Calu3 (cell line): ENCODE measurements around the gene GPR183. TPM values are rescaled to one million over a fixed set of nuclear protein-coding genes. Genes with fewer than 3 reads are reported as not detected.
"Not testable (repeated sequence)": the region's sequence is repeated elsewhere in the genome, so short reads cannot be mapped to it uniquely, and the experiment has no call there.

Experiments used
- BruUV-seq: library from RNA; stranded (reverse); fragments of 400-500 nt; replicated peaks from 2 replicates; lab custom pipeline; 2021; lab: Mats Ljungman, UMichigan
- CTCF ChIA-PET: fragments of 300-600 bp; sonication (Branson Sonifier 250); formaldehyde crosslinking; loops from one replicate; lab custom pipeline; 2022; ENCODE audit warnings: antibody characterized with exemption; lab: Charles Lee
- DNase-seq: peaks from one replicate; pipeline ENCODE4 v3.0.0; 2022
- H3K27ac Mint-ChIP-seq: one replicate; pipeline ENCODE4 v1.8.0; 2022; ENCODE audit warnings: mixed read lengths; ENCODE audit not compliant: unreplicated experiment
- H3K27me3 Mint-ChIP-seq: one replicate; pipeline ENCODE4 v1.8.0; 2022; ENCODE audit warnings: mixed read lengths; ENCODE audit not compliant: unreplicated experiment
- H3K36me3 Mint-ChIP-seq: one replicate; pipeline ENCODE4 v1.8.0; 2022; ENCODE audit warnings: mild to moderate bottlenecking, moderate library complexity, mixed read lengths; ENCODE audit not compliant: insufficient read depth, unreplicated experiment
- H3K4me1 Mint-ChIP-seq: one replicate; pipeline ENCODE4 v1.8.0; 2022; ENCODE audit warnings: mild to moderate bottlenecking, low read depth, mixed read lengths; ENCODE audit not compliant: unreplicated experiment
- H3K4me3 Mint-ChIP-seq: one replicate; pipeline ENCODE4 v1.8.0; 2022; ENCODE audit warnings: mild to moderate bottlenecking, low read depth, moderate library complexity, mixed read lengths; ENCODE audit not compliant: unreplicated experiment
- H3K9me3 Mint-ChIP-seq: one replicate; pipeline ENCODE4 v1.8.0; 2022; ENCODE audit warnings: low read depth, mixed read lengths; ENCODE audit not compliant: unreplicated experiment
- intact Hi-C: fragments of 100-400 bp; cut with micrococcal nuclease; formaldehyde crosslinking; loops from one replicate; pipeline ENCODE4 v1.10.0; 2022; ENCODE audit not compliant: unreplicated experiment
- total RNA-seq: library from RNA; stranded (reverse); gene quantifications from 2 replicates; pipeline ENCODE4 v1.2.3, GENCODE V29; 2022
- TF ChIP-seq, protein P1 (sequence below): fragments of 200-600 bp; IDR thresholded peaks from one replicate; pipeline ENCODE4 v1.8.0; 2022; ENCODE audit warnings: antibody characterized with exemption; ENCODE audit not compliant: unreplicated experiment

The GPR183 gene
- total RNA-seq, 1 experiment from 2014 or later, result not detected

DNA sequence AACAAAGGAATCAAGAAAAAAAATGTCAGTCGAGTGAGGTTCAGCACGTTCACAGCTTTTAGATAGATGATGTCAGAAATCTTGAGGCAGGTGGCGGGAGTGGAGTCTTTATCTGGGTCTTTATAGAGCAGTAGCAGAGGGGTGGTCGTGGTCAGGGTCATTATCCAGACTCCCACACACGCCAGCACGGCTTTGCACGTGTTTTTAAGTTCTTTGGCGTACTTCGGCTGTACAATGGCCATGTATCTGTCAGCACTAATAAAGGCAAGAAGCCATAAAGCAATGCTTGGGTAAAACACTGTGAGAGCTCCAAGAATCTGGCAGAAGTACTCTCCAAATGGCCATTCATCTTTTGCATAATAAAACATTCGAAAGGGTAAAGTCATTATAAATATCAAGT is 51.9 kb downstream of the GPR183 start:
- no peaks in the 10 kb centered on the region for H3K4me1 Mint-ChIP-seq
- H3K27ac Mint-ChIP-seq, result no peak overlapping the region
- intact Hi-C loops, result no loop called here
- CTCF ChIA-PET, result no interaction called here
- TF ChIP-seq, protein P1, sequence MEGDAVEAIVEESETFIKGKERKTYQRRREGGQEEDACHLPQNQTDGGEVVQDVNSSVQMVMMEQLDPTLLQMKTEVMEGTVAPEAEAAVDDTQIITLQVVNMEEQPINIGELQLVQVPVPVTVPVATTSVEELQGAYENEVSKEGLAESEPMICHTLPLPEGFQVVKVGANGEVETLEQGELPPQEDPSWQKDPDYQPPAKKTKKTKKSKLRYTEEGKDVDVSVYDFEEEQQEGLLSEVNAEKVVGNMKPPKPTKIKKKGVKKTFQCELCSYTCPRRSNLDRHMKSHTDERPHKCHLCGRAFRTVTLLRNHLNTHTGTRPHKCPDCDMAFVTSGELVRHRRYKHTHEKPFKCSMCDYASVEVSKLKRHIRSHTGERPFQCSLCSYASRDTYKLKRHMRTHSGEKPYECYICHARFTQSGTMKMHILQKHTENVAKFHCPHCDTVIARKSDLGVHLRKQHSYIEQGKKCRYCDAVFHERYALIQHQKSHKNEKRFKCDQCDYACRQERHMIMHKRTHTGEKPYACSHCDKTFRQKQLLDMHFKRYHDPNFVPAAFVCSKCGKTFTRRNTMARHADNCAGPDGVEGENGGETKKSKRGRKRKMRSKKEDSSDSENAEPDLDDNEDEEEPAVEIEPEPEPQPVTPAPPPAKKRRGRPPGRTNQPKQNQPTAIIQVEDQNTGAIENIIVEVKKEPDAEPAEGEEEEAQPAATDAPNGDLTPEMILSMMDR, result no peak
- H3K4me3 Mint-ChIP-seq, result no peak overlapping the region
- no peaks in the 10 kb centered on the region for H3K36me3 Mint-ChIP-seq
- no peaks in the 10 kb centered on the region for H3K27me3 Mint-ChIP-seq
- H3K9me3 Mint-ChIP-seq, result no peaks in the 10 kb centered on the region
- no peak for DNase-seq
- no TSS peak for BruUV-seq

DNA sequence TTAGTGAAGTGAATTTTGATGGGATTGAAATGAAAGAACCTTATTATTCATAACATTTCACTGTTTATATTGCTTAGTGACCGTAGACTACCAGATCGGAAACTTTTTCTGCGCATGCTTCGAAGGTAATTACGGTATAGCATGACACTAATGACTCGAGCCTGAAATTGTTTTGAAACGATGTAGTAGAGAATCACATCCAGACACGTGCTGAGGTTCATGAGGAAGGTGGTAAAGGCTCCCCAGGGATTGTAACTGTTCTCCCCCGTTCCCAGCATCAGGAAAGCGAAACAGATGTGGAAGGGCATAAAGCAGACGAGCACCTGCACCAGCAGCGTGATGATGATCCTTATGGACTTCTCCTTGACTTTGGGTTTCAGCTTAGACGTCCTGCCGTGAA is 52.4 kb downstream of the GPR183 start:
- no TSS peak for BruUV-seq
- TF ChIP-seq, protein P1, result no peak
- Mint-ChIP-seq H3K27me3 (no peaks in the 10 kb centered on the region), H3K27ac (no peak overlapping the region), H3K4me1 (no peaks in the 10 kb centered on the region), H3K36me3 (no peaks in the 10 kb centered on the region), H3K4me3 (no peak overlapping the region), H3K9me3 (no peaks in the 10 kb centered on the region)
- intact Hi-C loops, result no loop called here
- no peak for DNase-seq
- CTCF ChIA-PET, result no interaction called here

DNA sequence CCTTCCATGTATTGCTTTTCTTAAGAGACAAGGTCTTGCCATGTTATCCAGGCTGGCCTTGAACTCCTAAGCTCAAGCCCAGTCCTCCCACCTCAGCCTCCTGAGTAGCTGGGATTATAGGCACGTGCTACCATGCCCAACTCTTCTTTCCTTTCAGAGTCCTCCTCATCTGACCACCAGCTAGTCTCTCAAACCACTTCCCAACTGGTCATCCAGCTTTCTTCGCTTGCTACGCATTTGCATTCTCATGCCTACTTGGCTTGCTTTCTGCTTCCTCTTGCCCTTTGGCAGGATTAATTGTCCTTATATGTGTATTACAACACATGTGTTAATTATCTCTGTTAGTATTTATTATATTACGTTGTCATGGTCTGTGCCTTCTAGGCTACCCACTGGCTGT is 55.3 kb downstream of the GPR183 start:
- H3K9me3 Mint-ChIP-seq, result no peaks in the 10 kb centered on the region
- no peaks in the 10 kb centered on the region for H3K36me3 Mint-ChIP-seq
- no peaks in the 10 kb centered on the region for H3K27me3 Mint-ChIP-seq
- TF ChIP-seq, protein P1, result no peak
- no peak overlapping the region for H3K4me3 Mint-ChIP-seq
- BruUV-seq, result no TSS peak
- H3K27ac Mint-ChIP-seq, result no peak overlapping the region
- intact Hi-C loops, result no loop called here
- DNase-seq, result no peak
- CTCF ChIA-PET, result no interaction called here
- no peaks in the 10 kb centered on the region for H3K4me1 Mint-ChIP-seq

DNA sequence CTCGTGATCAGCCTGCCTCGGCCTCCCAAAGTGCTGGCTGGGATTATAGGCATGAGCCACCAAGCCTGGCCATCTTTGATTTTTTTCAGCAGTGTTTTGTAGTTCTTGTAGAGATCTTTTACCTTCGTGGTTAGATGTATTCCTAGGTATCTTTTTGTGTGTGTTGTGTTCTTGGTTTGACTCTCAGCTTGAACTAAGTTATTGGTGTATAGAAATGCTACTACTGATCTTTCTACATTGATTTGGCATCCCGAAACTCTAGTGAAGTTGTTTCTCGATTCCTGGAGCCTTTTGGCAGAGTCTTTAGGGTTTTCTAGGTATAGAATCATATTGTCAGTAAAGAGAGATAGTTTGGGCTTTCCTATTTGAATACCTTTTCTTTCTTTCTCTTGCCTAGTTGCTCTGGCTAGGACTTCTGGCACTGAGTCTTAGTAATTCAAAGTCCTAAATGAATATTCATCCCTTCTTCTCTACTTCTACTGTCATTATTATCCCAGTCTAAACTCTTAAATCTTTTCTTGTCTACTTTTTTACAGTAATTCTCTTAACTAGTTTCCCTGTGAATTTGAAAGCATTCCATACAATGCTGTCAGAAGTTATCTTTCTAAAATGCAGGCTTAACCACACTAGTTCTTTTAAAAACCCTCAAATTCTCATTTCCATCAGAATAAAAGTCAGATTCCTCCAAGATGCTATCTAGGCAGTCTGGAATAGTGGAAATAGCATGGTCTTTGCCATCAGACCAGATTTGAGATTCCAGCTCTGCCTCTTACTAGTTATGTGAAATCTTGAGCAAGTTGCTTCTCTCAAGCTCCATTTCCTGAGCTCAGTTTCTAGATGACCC is 56.0 kb downstream of the GPR183 start:
- no TSS peak for BruUV-seq
- CTCF ChIA-PET, result no interaction called here
- TF ChIP-seq, protein P1, result no peak

DNA sequence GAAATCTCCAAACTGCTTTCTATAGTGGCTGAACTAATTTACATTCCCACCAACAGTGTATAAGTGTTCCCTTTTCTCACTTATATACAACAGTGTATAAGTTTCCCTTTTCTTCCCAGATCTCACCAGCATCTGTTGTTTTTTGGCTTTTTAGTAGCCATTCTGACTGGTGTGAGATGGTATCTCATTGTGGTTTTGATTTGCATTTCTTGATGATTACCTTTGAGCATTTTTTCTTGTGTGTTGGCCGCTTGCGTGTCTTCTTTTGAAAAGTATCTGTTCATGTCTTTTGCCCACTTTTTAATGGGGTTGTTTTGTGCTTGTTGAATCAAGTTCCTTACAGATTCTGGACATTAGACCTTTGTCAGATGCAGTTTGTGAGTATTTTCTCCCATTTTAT is 57.6 kb downstream of the GPR183 start:
- H3K27ac Mint-ChIP-seq, H3K36me3 Mint-ChIP-seq, H3K4me1 Mint-ChIP-seq, H3K27me3 Mint-ChIP-seq, CTCF ChIA-PET, BruUV-seq, DNase-seq, H3K4me3 Mint-ChIP-seq, H3K9me3 Mint-ChIP-seq, intact Hi-C loops: not testable (repeated sequence)

More for the DNA sequence above, 56.0 kb downstream of the GPR183 start:
- intact Hi-C loops, result no loop called here
- Mint-ChIP-seq H3K4me1 (no peaks in the 10 kb centered on the region), H3K36me3 (no peaks in the 10 kb centered on the region), H3K4me3 (no peak overlapping the region), H3K27ac (no peak overlapping the region), H3K9me3 (no peaks in the 10 kb centered on the region), H3K27me3 (no peaks in the 10 kb centered on the region)
- DNase-seq, result no peak

DNA sequence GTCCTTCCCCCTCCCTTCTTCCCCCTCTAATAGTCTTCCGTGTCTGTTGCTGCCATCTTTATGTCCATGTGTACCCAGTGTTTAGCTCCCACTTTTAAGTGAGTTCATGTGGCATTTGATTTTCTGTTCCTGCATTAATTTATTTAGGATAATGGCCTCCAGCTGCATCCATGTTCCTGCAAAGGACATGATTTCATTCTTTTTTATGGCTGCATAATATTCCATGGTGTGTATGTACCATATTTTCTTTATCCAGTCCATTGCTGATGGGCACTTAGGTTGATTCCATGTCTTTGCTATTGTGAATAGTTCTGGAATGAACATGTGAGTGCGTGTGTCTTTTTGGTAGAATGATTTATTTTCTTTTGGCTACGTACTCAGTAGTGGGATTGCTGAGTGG is 58.0 kb downstream of the GPR183 start:
- H3K36me3 Mint-ChIP-seq, intact Hi-C loops, H3K4me1 Mint-ChIP-seq, H3K27me3 Mint-ChIP-seq, H3K9me3 Mint-ChIP-seq, BruUV-seq, H3K27ac Mint-ChIP-seq, CTCF ChIA-PET, H3K4me3 Mint-ChIP-seq, DNase-seq: not testable (repeated sequence)
